Upper lobe of right lung (tissue), 1 donor: ENCODE measurements around the gene OSMR. TPM values are rescaled to one million over a fixed set of nuclear protein-coding genes. Genes with fewer than 3 reads are reported as not detected.
A peak's percentile ranks its signal among the peaks of the same experiment; 100 is the strongest.

ENCODE experiments used
- ATAC-seq: fragments of 200-7000 bp; cut with Tn5 transposase; one replicate; pipeline ENCODE4 v1.9.1; 2020; ENCODE audit warnings: mild to moderate bottlenecking, moderate library complexity
- DNase-seq: peaks from one replicate; pipeline ENCODE4 v3.0.0-alpha.2; 2020
- H3K27ac ChIP-seq: fragments of 200-600 bp; one replicate; pipeline ENCODE4 v1.8.0; 2022
- H3K27me3 ChIP-seq: fragments of 200-600 bp; one replicate; pipeline ENCODE4 v1.8.0; 2022; ENCODE audit warnings: mild to moderate bottlenecking
- H3K36me3 ChIP-seq: fragments of 200-600 bp; one replicate; pipeline ENCODE4 v1.8.0; 2022
- H3K4me1 ChIP-seq: fragments of 200-600 bp; one replicate; pipeline ENCODE4 v1.8.0; 2022
- H3K4me3 ChIP-seq: fragments of 200-600 bp; one replicate; pipeline ENCODE4 v1.8.0; 2022; ENCODE audit warnings: mild to moderate bottlenecking
- H3K9me3 ChIP-seq: fragments of 200-600 bp; one replicate; pipeline ENCODE4 v1.8.0; 2022
- CTCF ChIP-seq: fragments of 200-600 bp; IDR thresholded peaks from one replicate; pipeline ENCODE4 v1.8.0; 2022; ENCODE audit warnings: antibody characterized with exemption
- intact Hi-C: fragments of 100-400 bp; cut with DNase I; formaldehyde crosslinking; loops from one replicate; pipeline ENCODE4 v1.11.0; 2022
- total RNA-seq: library from RNA; stranded (reverse); fragmentation: NEBNext Ultra II Directional; extraction: Animal tissue kit (Norgen Biotek cat#: 25700); gene quantifications from one replicate; pipeline ENCODE4 v1.2.1, GENCODE V29; 2021
- donor health status: DM: no; HTN: yes; CAD: no; lungs with severe emphysema.

Gene OSMR
- total RNA-seq, 1 donor from 2014 or later: 85.6 TPM

GRCh38 chr5:38809388-38810359, 36.1 kb upstream of the OSMR start:
- no peak overlapping the region for H3K4me3 ChIP-seq
- peak; percentile 84 for DNase-seq
- intact Hi-C loops: no loop called here
- TF ChIP-seq CTCF: peak; percentile 82
- ATAC-seq: peak; percentile 96
- no peaks in the 10 kb centered on the region for H3K9me3 ChIP-seq
- H3K36me3 ChIP-seq: no peaks in the 10 kb centered on the region
- no peak overlapping the region for H3K27ac ChIP-seq
- H3K4me1 ChIP-seq: peaks cover 13% of the 10 kb centered on the region
- no peaks in the 10 kb centered on the region for H3K27me3 ChIP-seq

GRCh38 chr5:38814879-38815278, 30.9 kb upstream of the OSMR start:
- no peak for TF ChIP-seq CTCF
- no peak for DNase-seq
- H3K4me1 ChIP-seq: peaks cover 4% of the 10 kb centered on the region
- no peaks in the 10 kb centered on the region for H3K9me3 ChIP-seq
- H3K27ac ChIP-seq: no peak overlapping the region
- H3K36me3 ChIP-seq: no peaks in the 10 kb centered on the region
- no peak overlapping the region for H3K4me3 ChIP-seq
- ATAC-seq: no peak
- intact Hi-C loops: no loop called here
- no peaks in the 10 kb centered on the region for H3K27me3 ChIP-seq

GRCh38 chr5:38816083-38817030, 29.5 kb upstream of the OSMR start:
- no peaks in the 10 kb centered on the region for H3K9me3 ChIP-seq
- no peak for DNase-seq
- no peaks in the 10 kb centered on the region for H3K4me1 ChIP-seq
- no peaks in the 10 kb centered on the region for H3K27me3 ChIP-seq
- no peak overlapping the region for H3K27ac ChIP-seq
- ATAC-seq: no peak
- H3K36me3 ChIP-seq: no peaks in the 10 kb centered on the region
- H3K4me3 ChIP-seq: no peak overlapping the region
- intact Hi-C loops: no loop called here
- no peak for TF ChIP-seq CTCF

- no peak for DNase-seq
- no peak overlapping the region for H3K27ac ChIP-seq
- H3K9me3 ChIP-seq: no peaks in the 10 kb centered on the region
- no peaks in the 10 kb centered on the region for H3K36me3 ChIP-seq
- no peak for ATAC-seq
- intact Hi-C loops: no loop called here
- no peaks in the 10 kb centered on the region for H3K27me3 ChIP-seq
- H3K4me1 ChIP-seq: no peaks in the 10 kb centered on the region
- TF ChIP-seq CTCF: no peak
- no peak overlapping the region for H3K4me3 ChIP-seq
Observed at GRCh38 chr5:38821679-38822078, 24.1 kb upstream of the OSMR start.

- Histone ChIP-seq H3K36me3 (no peaks in the 10 kb centered on the region), H3K4me3 (no peak overlapping the region), H3K4me1 (no peaks in the 10 kb centered on the region), H3K27ac (no peak overlapping the region), H3K27me3 (no peaks in the 10 kb centered on the region), H3K9me3 (no peaks in the 10 kb centered on the region)
- DNase-seq (no peak), ATAC-seq (no peak)
- intact Hi-C loops: no loop called here
- no peak for TF ChIP-seq CTCF
Observed at GRCh38 chr5:38823503-38823902, 22.3 kb upstream of the OSMR start.
